Keratinocyte (primary cell): Measurements from ENCODE around the gene SFXN4.

Experiments
- EZH2 ChIP-seq: IDR thresholded peaks from one replicate; pipeline ENCODE4 v1.6.1; 2012; ENCODE audit warnings: inconsistent platforms, mild to moderate bottlenecking, low read length, moderate library complexity
- TF ChIP-seq, protein P1 (sequence below), 3 experiments: IDR thresholded peaks in 1 of 3; conservative IDR thresholded peaks in 1 of 3; optimal IDR thresholded peaks in 1 of 3; 2 replicates in 2 of 3; 3 replicates in 1 of 3; pipeline versions ENCODE3 to v1.5.1; 2011; ENCODE audit warnings: low read length in 3 of 3, mild to moderate bottlenecking in 3 of 3, moderate library complexity in 2 of 3, control low read depth in 1 of 3, inconsistent platforms in 1 of 3; ENCODE audit not compliant: insufficient read depth in 2 of 3; ENCODE audit errors: extremely low read depth in 1 of 3

DNA sequence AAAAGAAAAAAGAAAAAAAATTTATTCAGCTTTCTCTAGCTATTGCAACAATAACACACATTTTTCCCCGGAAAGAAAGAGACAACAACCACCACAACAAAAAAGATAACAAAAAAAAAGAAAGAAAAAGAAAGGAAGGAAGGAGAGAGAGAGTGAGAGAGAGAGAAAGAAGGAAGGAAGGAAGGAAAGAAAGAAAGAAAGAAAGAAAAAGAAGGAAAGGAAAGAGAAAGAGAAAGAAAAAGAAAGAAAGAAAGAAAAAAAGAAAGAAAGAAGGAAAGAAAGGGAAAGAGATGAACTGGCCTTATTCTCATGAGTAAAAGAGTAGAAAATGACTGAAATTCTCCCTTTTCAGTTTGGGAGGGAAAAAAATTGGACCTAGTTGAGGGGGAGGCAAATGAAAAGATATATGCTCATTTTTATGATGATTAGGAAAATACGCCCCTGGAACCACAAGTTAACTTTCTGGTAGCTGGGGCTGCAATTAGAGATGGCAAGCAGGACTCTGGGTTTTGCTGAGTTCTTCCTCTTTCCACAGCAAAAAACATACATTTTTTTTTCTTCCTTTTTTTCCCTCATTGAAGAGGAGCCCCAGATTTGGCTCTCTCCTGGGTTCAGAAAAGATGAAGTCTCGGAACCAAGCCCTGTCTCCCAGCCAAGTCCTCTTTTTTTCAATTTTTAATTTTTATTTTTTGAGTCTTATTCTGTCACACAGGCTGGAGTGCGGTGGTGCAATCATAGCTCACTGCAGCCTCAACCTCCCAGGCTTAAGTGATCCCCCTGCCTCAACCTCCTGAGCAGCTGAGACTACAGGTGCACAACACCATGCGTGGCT is 25.7 kb upstream of the SFXN4 start:
- TF ChIP-seq, protein P1, sequence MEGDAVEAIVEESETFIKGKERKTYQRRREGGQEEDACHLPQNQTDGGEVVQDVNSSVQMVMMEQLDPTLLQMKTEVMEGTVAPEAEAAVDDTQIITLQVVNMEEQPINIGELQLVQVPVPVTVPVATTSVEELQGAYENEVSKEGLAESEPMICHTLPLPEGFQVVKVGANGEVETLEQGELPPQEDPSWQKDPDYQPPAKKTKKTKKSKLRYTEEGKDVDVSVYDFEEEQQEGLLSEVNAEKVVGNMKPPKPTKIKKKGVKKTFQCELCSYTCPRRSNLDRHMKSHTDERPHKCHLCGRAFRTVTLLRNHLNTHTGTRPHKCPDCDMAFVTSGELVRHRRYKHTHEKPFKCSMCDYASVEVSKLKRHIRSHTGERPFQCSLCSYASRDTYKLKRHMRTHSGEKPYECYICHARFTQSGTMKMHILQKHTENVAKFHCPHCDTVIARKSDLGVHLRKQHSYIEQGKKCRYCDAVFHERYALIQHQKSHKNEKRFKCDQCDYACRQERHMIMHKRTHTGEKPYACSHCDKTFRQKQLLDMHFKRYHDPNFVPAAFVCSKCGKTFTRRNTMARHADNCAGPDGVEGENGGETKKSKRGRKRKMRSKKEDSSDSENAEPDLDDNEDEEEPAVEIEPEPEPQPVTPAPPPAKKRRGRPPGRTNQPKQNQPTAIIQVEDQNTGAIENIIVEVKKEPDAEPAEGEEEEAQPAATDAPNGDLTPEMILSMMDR (optimal IDR thresholded peaks at IDR 0.05 in 1 of 3, IDR thresholded peaks at IDR 0.05 in 1 of 3, conservative IDR thresholded peaks at IDR 0.05 in 1 of 3; ENCODE audit: extremely low read depth in 1 of 3, insufficient read depth in 2 of 3, low read length in 3 of 3), result no peak
- no peak for TF ChIP-seq EZH2
